HEK293 (cell line): ENCODE results near the gene DMD.

Source experiments
- ATF2 ChIP-seq: fragments of 450-650 bp; formaldehyde crosslinking; IDR thresholded peaks from 2 replicates; pipeline ENCODE4 v1.5.1; 2016; ENCODE audit warnings: missing biosample characterization, missing genetic modification characterization, low read depth
- CTCF ChIP-seq: fragments of 450-650 bp; formaldehyde crosslinking; IDR thresholded peaks from 2 replicates; pipeline ENCODE4 v1.5.1; 2016; ENCODE audit warnings: missing biosample characterization, missing genetic modification characterization
- REPIN1 ChIP-seq: fragments of 450-650 bp; formaldehyde crosslinking; IDR thresholded peaks from 2 replicates; pipeline ENCODE4 v1.5.1; 2017; ENCODE audit warnings: missing biosample characterization, missing genetic modification characterization, low read depth
- ZBTB11 ChIP-seq: fragments of 450-650 bp; formaldehyde crosslinking; conservative IDR thresholded peaks from 2 replicates; pipeline ENCODE4 v1.5.1; 2016; ENCODE audit warnings: low read depth, missing biosample characterization, missing genetic modification characterization
- ZFP37 ChIP-seq: fragments of 450-650 bp; formaldehyde crosslinking; IDR thresholded peaks from 2 replicates; pipeline ENCODE4 v1.5.1; 2016; ENCODE audit warnings: missing biosample characterization, missing genetic modification characterization
- ZNF335 ChIP-seq: fragments of 450-650 bp; formaldehyde crosslinking; conservative IDR thresholded peaks from 2 replicates; pipeline ENCODE4 v1.5.1; 2016; ENCODE audit warnings: missing biosample characterization, missing genetic modification characterization
- ZNF747 ChIP-seq: fragments of 450-650 bp; formaldehyde crosslinking; IDR thresholded peaks from 2 replicates; pipeline ENCODE4 v1.5.1; 2016; ENCODE audit warnings: missing biosample characterization, missing genetic modification characterization
- ZNF830 ChIP-seq: fragments of 450-650 bp; IDR thresholded peaks from 2 replicates; pipeline ENCODE4 v1.5.0; 2018; ENCODE audit warnings: missing biosample characterization, missing genetic modification characterization, low read depth, mild to moderate bottlenecking, moderate library complexity
- ZNF843 ChIP-seq: fragments of 450-650 bp; formaldehyde crosslinking; IDR thresholded peaks from 2 replicates; pipeline ENCODE4 v1.5.1; 2016; ENCODE audit warnings: missing biosample characterization, missing genetic modification characterization
- TF ChIP-seq, protein P1 (sequence below): fragments of 450-650 bp; formaldehyde crosslinking; IDR thresholded peaks from 2 replicates; pipeline ENCODE4 v1.5.1; 2016; ENCODE audit warnings: missing biosample characterization, missing genetic modification characterization
- TF ChIP-seq, protein P2 (sequence below): fragments of 450-650 bp; formaldehyde crosslinking; IDR thresholded peaks from 2 replicates; pipeline ENCODE4 v1.5.0; 2017; ENCODE audit warnings: missing biosample characterization, missing genetic modification characterization, borderline replicate concordance
- TF ChIP-seq, protein P3 (sequence below): fragments of 450-650 bp; formaldehyde crosslinking; IDR thresholded peaks from 2 replicates; pipeline ENCODE4 v1.5.1; 2016; ENCODE audit warnings: missing biosample characterization, missing genetic modification characterization

DNA sequence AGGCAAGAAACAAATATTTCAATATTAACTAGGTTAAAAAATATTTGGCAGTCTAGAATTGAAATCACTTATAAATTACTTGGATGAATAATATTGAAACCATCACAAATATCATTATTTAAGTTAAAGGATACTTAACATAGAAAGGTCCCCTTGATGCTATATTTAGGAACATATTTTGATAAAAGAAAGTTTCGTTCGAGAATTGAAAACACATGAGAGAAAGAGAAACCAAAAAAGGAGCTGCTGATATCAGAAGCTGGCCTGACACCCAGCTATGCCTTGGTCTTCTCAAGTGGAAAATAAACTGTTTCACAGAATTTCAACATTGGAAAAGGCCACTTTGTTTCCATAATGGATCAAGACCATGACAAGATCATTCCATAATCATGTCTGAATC is 762.4 kb downstream of the DMD start:
- TF ChIP-seq, protein P1, sequence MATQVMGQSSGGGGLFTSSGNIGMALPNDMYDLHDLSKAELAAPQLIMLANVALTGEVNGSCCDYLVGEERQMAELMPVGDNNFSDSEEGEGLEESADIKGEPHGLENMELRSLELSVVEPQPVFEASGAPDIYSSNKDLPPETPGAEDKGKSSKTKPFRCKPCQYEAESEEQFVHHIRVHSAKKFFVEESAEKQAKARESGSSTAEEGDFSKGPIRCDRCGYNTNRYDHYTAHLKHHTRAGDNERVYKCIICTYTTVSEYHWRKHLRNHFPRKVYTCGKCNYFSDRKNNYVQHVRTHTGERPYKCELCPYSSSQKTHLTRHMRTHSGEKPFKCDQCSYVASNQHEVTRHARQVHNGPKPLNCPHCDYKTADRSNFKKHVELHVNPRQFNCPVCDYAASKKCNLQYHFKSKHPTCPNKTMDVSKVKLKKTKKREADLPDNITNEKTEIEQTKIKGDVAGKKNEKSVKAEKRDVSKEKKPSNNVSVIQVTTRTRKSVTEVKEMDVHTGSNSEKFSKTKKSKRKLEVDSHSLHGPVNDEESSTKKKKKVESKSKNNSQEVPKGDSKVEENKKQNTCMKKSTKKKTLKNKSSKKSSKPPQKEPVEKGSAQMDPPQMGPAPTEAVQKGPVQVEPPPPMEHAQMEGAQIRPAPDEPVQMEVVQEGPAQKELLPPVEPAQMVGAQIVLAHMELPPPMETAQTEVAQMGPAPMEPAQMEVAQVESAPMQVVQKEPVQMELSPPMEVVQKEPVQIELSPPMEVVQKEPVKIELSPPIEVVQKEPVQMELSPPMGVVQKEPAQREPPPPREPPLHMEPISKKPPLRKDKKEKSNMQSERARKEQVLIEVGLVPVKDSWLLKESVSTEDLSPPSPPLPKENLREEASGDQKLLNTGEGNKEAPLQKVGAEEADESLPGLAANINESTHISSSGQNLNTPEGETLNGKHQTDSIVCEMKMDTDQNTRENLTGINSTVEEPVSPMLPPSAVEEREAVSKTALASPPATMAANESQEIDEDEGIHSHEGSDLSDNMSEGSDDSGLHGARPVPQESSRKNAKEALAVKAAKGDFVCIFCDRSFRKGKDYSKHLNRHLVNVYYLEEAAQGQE (tag by site-specific recombination) = no peak
- TF ChIP-seq ZNF843 = no peak
- no peak for TF ChIP-seq ATF2 (tag by site-specific recombination)
- TF ChIP-seq ZNF747 (tag by site-specific recombination) = no peak
- TF ChIP-seq, protein P2, sequence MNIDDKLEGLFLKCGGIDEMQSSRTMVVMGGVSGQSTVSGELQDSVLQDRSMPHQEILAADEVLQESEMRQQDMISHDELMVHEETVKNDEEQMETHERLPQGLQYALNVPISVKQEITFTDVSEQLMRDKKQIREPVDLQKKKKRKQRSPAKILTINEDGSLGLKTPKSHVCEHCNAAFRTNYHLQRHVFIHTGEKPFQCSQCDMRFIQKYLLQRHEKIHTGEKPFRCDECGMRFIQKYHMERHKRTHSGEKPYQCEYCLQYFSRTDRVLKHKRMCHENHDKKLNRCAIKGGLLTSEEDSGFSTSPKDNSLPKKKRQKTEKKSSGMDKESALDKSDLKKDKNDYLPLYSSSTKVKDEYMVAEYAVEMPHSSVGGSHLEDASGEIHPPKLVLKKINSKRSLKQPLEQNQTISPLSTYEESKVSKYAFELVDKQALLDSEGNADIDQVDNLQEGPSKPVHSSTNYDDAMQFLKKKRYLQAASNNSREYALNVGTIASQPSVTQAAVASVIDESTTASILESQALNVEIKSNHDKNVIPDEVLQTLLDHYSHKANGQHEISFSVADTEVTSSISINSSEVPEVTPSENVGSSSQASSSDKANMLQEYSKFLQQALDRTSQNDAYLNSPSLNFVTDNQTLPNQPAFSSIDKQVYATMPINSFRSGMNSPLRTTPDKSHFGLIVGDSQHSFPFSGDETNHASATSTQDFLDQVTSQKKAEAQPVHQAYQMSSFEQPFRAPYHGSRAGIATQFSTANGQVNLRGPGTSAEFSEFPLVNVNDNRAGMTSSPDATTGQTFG = no peak
- TF ChIP-seq, protein P3, sequence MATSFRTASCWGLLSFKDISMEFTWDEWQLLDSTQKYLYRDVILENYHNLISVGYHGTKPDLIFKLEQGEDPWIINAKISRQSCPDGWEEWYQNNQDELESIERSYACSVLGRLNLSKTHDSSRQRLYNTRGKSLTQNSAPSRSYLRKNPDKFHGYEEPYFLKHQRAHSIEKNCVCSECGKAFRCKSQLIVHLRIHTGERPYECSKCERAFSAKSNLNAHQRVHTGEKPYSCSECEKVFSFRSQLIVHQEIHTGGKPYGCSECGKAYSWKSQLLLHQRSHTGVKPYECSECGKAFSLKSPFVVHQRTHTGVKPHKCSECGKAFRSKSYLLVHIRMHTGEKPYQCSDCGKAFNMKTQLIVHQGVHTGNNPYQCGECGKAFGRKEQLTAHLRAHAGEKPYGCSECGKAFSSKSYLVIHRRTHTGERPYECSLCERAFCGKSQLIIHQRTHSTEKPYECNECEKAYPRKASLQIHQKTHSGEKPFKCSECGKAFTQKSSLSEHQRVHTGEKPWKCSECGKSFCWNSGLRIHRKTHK (tag by site-specific recombination) = no peak
- no peak for TF ChIP-seq CTCF
- no peak for TF ChIP-seq ZFP37 (tag by site-specific recombination)
- no peak for TF ChIP-seq REPIN1 (tag by site-specific recombination)
- no peak for TF ChIP-seq ZBTB11 (tag by site-specific recombination)
- no peak for TF ChIP-seq ZNF830 (tag by site-specific recombination)
- TF ChIP-seq ZNF335 = no peak
